ENCODE measurements around the gene CLTC.
"Not testable (repeated sequence)": the region's sequence is repeated elsewhere in the genome, so short reads cannot be mapped to it uniquely, and the experiment has no call there.

The CLTC gene

DNA sequence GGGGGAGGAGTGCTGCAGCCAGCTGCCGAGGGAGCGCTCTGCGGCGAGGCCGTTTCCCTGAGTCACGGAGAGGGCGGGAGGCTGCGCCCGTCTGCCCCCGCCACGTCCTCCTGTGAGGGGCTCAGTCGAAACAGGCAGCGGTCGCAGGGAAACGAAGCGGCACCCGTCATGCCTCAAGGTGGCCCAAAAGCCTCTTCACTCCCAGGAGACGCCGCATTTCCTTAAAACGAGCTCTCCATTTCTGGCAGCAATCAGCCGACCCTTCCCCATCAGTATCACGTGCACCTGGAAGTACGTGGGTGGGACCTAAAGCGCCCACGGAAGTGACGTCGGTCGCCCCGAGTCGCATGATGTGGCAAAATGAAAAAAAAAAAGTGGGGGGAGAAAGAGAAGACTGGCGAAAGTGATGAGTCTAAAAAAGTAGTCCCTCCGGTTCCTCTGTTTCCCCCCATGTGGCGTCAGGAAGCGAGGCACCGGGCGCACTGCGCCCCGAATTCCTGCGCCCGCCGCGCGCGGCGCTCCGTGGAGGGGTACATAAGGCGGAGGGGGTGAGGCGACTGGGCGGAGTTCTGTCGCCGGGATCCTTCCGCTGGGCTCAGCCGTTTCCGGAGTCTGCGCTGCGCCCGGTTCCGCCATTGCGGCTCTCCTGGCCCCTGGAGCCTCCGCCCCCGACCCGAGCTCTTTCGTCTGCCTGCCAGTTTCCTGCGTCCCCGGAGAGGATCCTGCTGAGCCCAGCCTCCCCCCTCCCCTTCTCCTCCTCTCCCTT is at the start of gene CLTC:
Gene CLTC, plus strand, starts transcription at position 598 of the 766 bp plus-strand sequence. CDS start 237 bp downstream, outside the sequence.
- DNase-seq (ENCODE audit: low read depth in 2 of 2) = peak; percentile 96 to 97

DNA sequence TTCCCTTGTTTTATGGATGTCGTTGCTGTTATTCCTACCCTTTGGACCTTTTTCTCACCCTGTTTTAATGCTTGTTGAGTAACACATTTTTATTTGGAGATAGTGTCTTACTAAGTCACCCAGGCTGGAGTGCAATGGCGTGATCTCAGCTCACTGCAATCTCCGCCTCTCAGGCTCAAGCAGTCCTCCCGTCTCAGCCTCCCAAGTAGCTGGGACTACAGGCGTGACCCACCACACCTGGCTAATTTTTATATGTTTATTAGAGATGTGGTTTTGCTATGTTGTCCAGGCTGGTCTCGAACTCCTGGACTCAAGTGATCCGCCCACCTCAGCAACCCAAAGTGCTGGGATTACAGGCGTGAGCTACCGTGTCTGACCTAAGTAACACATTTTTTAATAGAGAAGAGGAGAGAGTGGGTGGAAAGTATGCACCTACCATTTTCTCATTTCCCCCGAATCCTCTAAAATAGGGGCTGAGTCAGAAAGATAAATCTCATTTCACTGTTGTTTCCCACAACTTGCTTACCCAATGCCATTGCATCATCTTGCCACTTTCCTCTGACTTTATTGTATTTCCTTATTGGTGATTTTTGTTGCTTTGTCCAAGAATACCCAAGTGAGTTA is 47.3 kb upstream of the CLTC start:
- no peak for DNase-seq (ENCODE audit: low read depth in 2 of 2)

DNA sequence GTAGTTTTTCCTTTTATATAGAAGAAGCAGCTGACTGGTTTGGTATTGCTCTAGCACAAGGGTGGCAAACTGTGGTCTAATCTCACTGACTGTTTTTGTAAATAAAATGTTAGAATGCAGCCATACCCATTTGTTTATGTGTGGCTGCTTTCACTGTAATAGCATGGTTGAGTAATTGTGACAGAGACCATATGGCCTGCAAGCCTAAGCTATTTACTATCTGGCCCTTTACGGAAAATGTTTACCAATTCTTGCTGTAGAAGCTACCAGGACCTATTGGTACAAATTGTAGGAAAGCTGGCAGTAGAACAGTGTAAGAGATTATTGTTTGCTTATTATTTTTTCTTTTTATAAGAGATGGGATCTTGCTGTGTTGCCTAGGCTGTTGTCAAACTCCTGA is 35.5 kb upstream of the CLTC start:
- DNase-seq (ENCODE audit: low read depth in 2 of 2) = not testable (repeated sequence)

DNA sequence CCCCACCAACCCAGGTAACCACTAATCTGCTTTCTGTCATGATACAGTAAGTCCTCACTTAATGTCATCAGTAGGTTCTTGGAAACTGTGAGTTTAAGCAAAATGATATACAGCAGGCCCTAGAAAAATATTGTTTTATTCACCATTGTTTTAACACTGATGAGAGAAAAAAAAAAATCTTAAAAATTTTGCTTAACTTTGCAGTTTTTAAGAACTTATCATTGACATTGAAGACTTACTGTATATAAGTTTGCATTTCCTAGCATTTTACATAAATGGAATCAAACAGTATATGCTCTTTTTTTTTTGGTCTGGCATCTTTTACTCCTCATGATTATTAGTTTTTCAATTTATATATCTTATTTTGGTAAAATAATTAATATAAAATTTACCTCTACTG is 19.5 kb upstream of the CLTC start:
- DNase-seq (ENCODE audit: low read depth in 2 of 2) = no peak

DNA sequence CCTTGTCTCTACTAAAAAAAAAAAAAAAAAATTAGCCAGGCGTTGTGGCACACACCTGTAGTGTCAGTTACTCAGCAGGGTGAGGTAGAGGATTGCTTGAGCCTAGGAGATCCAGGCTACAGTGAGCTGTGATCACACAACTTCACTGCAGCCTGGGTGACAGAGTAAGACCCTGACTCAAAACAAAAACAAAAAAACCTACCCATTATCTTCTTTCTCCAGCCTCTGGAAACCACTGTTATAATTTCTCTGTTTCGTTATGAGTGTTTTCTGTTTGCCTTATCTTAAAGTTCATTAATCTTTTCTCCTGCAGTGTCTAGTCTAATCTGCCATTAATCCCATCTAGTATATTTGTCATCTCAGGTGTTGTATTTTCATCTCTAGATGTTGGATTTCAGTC is 18.6 kb upstream of the CLTC start:
- no peak for DNase-seq (ENCODE audit: low read depth in 2 of 2)

DNA sequence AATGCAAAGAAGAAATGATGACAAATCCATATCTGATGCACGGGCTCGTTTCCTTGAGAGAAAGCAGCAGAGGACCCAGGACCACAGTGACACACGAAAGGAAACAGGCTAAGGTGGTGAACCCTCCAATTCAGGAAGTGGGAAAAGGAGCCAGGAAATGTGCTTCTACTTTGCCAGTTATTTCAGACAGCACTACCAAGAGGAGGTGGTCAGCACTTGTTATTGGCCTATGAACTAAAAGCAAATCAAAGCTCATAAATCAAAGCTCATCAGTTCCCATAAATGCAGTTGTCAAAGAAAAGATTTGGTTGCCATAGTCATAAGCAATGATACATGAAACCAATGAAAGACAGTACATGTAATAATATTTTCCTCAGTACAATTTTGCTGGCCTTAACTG is 12.6 kb upstream of the CLTC start:
- DNase-seq (ENCODE audit: low read depth in 2 of 2) = no peak

DNA sequence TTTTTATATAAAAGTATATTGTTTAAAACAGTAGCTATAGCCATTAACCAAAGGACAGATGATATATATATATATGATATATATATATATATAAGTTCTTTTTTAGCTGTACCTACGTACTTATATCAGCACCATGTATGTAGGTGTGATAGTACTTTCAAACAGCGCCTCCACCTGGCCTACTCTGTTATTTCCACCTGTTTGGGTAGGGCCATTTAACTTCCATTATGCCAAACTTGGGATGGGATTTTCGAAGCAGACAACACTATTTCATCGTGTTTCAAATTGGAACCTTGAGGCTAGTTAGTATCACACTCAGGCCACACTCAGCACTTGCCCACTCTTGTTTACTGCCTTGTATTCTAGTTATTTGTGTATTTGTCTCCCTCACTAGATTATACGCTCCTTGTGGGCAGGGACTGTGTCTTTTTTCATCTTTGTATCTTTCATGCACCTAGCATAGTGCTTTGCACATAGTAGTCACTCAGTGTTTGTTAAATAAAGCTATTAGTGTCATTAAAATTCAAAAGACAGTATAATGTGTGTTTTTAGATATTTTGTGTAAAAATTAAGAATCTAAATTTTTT is 11.8 kb upstream of the CLTC start:
- DNase-seq (ENCODE audit: low read depth in 2 of 2) = no peak

DNA sequence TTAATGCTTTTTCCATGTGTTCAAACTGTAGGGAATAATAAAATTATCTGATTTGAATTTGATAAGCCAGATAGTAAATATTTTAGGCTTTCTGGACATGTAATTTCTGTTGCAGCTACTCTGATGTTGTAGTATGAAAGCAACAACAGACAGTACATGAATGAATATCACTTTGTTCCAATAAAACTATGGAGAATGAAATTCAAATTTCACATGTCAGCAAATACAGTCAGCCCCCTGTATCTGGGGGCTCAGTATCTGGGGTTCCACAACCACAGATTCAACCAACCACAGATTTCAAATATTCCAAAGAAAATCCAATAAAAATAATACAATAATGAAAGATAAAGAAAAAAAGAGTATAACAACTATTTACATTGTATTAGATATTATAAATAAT is 8.2 kb upstream of the CLTC start:
- DNase-seq (ENCODE audit: low read depth in 2 of 2) = no peak

DNA sequence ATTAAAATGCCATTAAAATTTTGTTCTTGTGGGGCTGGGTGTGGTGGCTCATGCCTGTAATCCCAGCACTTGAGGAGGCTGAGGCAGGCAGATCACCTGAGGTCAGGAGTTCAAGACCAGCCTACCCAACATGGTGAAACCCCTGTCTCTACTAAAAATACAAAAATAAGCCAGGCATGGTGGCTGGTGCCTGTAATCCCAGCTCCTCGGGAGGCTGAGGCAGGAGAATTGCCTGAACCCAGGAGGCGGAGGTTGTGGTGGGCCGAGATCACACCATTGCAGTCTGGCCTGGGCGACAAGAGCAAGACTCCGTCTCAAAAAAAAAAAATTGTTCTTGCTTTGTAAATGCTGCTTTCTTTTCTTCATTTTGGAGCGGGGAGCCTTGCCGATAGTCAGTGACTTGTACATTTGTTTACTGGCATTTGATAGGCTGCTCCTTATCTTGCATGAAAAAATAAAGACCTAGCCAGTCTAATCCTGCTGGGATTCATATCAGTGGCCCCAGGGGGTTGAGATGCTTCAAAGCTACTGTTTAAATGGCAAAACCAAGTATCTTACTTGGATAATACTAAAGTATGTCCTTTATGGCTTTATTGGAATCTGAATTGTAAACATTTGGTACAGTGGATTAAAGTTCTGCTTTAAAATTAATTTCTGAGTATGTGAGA is 3.3 kb upstream of the CLTC start:
- DNase-seq (ENCODE audit: low read depth in 2 of 2) = no peak

DNA sequence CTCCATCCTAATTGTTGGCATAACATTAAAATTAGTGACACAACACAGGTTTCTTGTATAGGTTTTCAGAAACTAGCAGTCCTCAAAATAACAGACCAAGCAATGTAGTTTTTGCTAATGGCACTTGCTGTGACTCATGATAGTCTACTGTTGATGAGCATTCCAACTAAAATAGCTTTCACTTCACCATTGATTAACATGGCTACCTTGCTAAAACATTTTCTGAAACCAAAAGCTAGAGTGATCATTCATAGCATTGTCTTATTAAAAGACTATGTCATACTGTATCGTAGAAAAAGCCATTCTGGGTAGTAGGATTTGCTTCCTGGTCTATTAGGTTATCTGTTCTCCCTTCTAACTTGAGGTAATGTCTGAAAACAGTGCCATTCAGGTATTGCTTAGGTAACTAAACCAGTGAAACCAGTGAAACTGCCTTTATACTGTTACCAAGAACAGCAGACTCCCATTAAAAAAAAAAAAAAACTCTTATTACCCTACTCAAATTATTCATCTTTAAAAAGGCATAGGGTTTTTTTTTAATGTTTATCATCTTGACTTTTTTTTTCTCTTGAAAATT is 2.5 kb upstream of the CLTC start:
- DNase-seq (ENCODE audit: low read depth in 2 of 2) = no peak

DNA sequence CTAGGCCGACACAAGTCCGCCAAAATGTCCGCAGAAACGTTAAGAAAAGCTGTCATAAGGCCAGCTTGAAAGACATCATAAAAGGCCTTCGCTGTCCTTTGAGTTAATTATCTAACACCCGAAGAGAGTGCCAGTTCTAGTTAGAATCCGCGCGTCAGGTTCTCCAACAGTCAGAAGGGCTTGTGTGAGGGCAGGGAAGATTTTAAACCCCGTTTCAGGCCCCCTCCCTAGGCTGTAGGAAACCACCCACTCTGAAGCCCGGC is 729 bp upstream of the CLTC start:
- DNase-seq (ENCODE audit: low read depth in 2 of 2) = no peak

DNA sequence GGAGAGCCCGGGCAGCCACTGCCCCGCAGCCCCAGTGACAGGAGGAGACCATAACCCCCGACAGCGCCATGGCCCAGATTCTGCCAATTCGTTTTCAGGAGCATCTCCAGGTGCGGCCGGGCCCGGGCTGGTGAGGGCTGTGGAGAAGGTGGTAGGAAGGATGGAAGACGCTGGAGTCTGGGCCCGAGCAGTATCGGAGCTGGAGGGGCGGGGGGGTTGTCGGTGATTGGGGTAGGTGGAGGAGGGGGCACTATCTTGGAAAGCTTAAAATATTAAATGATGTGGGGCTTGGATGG is 317 bp downstream of the CLTC start:
- DNase-seq (ENCODE audit: low read depth in 2 of 2) = no peak

DNA sequence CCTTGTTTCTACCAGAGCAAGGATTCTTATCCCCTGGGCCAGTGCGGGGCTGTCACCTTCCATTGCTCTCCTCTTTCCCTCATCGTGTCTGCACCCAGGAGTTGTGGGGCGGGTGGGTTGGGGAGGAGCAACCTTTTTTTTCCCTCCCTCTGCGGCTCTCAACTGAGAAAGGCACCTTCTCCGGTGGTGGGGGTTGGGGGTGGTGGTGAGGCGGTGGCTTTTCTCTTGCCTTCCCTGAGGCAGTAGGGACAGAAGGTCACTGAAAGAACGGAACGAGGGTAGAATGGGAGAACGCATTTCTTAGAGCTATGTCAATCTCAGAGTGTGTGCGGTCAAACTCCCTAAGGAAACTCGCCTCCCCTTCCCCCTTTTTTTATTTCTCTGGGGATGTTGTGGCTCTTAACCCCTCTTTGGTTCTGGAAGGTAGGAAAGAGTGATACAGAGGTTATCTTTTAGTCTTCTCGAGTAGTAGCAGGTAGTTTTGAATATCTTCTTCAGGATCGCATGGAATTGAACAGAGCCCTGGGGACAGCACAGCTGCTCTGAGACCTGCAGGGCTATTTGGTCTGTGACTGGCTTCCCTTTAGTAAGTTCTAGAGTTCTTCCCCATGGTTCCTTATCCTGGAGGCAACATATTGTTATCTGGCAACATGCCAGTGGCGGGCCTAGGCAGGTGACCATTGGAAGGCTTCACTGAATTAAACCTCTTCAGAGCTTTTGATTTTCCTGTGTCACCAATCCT is 994 bp downstream of the CLTC start:
- DNase-seq (ENCODE audit: low read depth in 2 of 2) = no peak

DNA sequence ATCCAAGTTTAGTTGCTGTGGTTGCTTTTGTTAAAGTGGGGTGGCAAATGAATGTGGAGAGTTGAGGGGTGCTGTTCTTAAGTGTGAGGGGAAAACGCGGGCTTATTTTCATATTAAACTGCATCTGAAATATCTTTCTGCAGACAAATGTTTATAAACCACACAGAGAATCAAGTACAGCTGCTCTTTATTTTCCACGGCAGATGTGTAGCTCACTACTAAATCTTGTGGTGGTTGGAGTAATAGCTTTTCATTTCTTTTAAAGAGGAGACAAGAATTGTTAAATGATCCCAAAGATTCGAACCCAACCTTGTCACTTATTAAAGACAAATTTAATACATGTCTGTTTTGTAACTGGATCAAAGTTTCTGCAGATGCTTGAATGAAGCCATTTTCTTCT is 2.1 kb downstream of the CLTC start:
- no peak for DNase-seq (ENCODE audit: low read depth in 2 of 2)

DNA sequence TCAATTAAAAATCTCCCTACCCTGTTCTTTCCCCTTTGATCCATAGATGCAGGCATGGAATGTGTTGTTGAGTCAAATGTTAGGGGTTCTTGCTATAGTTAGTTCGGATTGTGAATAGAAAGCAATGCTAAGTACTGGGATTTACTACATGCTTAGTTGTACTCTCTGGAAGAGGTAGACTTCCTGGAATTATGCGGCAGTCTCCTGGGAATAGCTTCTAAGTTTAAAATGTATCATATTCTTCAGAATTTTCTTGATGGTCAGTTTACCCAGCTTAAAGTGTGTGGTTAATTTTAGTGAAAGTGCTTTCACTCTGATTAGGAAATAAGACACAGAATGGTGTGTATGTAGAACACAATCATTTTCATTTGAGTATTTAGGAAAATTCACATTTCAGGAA is 3.5 kb downstream of the CLTC start:
- no peak for DNase-seq (ENCODE audit: low read depth in 2 of 2)

DNA sequence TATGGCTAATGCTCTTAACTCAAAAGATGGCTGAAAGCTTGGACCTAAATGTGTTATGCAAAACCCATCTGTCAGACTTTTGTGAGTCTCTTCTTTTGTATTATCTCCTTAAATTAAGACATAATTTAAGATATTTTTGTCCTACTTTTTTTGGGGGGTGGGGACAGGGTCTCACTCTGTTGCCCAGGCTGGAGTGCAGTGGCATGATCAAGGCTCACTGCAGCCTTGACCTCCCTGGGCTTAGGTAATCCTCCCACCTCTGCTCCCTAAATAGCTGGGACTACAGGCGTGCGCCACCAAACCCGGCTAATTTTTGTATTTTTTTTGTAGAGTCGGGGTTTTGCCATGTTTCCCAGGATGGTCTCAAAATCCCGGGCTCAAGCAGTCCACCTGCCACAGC is 7.1 kb downstream of the CLTC start:
- DNase-seq (ENCODE audit: low read depth in 2 of 2) = no peak

DNA sequence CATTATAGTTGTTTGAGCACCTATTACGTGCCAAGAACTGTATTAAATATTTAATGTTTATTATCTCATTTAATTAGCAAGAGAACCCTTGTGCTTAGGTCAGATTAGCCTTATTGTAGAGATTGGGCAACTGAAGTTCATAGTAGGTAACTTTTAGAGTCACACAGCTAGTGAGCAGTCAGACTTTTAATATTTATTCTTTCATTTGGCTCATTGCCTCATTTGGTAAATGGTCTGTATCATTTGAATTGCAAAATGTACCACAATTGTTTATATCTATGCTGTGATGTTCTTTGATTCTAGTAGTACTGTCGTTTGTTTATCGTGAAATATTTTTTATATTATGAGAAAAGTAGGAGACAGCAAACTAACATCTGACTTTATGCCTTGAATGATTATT is 7.6 kb downstream of the CLTC start:
- no peak for DNase-seq (ENCODE audit: low read depth in 2 of 2)

DNA sequence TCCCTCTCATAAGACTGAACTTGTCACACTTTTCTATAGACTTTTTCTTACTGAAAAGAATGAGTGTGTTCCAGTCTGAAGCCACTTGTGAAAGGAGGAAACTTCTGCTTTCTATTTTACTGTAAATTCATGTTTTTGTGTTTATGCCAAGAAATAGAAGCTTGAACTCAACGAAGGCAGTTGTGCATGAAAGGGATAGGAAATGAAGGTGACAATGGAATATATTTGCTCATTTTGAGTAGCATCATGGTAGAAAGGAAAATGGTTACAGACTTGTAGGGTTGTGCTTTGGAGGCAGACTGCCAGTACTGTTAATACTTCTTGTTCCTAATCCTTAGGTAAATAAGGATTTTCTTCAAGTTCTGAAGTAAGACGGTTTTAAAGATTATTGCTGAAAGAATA is 8.1 kb downstream of the CLTC start:
- no peak for DNase-seq (ENCODE audit: low read depth in 2 of 2)

DNA sequence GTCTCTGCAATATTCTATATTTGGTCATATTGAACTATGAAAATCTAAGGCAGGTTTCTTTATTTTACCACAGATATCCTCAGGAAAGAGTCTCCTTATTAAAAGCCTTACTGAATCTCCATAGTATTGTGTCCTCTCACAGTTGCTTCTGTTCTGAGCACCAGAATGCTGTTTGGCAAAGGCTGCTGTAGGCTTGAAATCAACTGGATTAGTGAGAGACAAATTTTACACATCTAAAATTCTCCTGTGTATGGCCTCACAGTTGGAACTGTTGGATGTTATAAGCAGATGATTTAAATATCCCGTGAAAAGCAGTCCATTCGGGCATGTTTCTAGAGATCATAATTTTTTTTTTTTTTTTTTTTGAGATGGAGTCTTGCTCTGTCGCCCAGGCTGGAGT is 9.5 kb downstream of the CLTC start:
- DNase-seq (ENCODE audit: low read depth in 2 of 2) = no peak

DNA sequence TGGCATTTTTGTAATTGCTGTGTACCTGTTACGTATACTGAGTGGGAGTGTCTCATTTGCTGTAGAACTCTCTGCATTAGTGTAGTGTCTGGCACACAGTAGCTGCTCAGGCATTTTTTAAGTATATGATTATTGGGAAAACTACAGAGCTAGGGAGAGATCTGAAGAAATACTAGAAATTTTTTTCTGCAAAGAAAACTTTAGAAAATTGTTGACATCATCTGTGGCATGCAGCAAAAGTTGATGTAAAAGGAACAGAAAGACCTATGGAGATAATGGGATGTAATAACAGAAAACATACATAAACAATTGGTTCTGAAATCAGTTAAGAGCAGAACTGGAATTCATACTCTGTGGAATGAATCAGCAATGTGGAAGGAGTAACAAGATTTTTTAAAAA is 11.6 kb downstream of the CLTC start:
- no peak for DNase-seq (ENCODE audit: low read depth in 2 of 2)

DNA sequence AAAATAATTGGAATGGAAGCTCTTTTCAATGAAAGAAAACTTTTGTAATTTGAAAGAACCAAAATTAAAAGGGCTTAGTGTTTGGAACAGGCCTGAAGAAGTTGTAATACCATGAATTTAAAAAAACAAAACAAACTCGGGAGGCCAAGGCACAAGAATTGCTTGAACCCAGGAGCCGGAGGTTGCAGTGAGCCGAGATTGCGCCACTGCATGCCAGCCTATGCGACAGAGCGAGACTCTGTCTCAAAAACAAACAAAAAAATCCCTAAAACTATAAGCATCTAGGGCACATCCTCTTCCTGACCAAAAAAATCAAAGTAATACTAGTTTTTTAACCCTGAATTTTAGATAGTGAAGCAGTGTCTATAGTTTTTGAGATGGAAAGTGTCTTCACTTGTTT is 12.7 kb downstream of the CLTC start:
- no peak for DNase-seq (ENCODE audit: low read depth in 2 of 2)

DNA sequence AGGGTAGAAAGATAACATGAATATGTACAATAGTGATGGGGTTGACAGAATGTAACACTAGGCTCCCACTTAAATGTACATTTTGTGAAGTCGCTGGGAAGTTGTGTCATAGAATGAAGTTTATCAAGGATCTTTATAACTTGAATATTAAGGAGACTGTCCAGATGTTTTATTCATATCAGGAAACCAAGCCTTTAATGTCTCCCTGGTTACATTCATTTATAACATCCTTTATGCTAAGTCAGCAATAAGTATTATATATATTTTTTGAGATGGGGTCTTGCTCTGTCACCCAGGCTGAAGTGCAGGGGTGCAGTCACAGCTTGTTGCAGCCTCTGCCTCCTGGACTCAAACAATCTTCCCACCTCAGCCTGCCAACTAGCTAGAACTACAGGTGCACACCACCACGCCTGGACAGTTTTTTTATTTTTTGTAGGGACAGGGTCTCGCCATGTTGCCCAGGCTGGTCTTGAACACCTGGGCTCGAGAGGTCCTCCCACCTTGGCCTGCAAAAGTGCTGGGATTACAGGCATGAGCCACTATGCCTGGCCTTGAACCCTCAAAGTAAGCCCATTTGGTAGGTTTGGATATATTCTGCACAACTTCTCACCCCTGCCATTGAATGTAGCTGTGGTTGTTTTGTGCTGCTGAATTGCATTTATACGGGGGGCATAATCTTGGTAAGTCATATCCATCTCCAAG is 14.1 kb downstream of the CLTC start:
- no peak for DNase-seq (ENCODE audit: low read depth in 2 of 2)

Data from fibroblast of skin of left quadriceps (primary cell).